ENCODE data around the gene WWTR1. TPM values are rescaled to one million over a fixed set of nuclear protein-coding genes. Genes with fewer than 3 reads are reported as not detected.

WWTR1 gene
- total and polyA plus RNA-seq, 4 experiments from 2014 or later, result 0.41 to 1.2 (median 1.1) TPM; not detected in 1

GRCh38 chr3:149534082-149534481 lies 123.7 kb downstream of the WWTR1 start:
- Histone ChIP-seq H3K4me1 (ENCODE audit: insufficient read depth, low read length) (no peaks in the 10 kb centered on the region), H3K4me3 (ENCODE audit: low read length in 2 of 2) (no peak overlapping the region), H3K9me3 (ENCODE audit: control insufficient read depth in 1 of 2, low read length in 2 of 2) (no peaks in the 10 kb centered on the region), H3K27ac (ENCODE audit: low read depth, low read length) (no peak overlapping the region), H3K27me3 (ENCODE audit: insufficient read depth, low read length) (no peaks in the 10 kb centered on the region), H3K36me3 (ENCODE audit: insufficient read depth, low read length) (no peaks in the 10 kb centered on the region)
- ChIA-PET CTCF (ENCODE audit: partially characterized antibody) (interaction anchor here (1.6 kb wide), 1 partner anchor 39 kb away, joined by 4 read pairs; no protein-coding TSS in a partner anchor), POLR2A (ENCODE audit: partially characterized antibody) (interaction anchor here (0.9 kb wide), 1 partner anchor 16 kb away, joined by 3 read pairs; no protein-coding TSS in a partner anchor)
- Mint-ChIP-seq H3K4me3 (no peak overlapping the region), H3K36me3 (no peaks in the 10 kb centered on the region), H3K27ac (no peak overlapping the region), H3K9me3 (no peaks in the 10 kb centered on the region), H3K4me1 (peaks cover 0 to 3% (median 0%) of the 10 kb centered on the region in 4 donors), H3K27me3 (peaks cover 7 to 8% of the 10 kb centered on the region in 2 donors)
- intact Hi-C loops (cut with micrococcal nuclease), result no loop called here
- no peak for DNase-seq

- Histone ChIP-seq H3K36me3 (ENCODE audit: insufficient read depth, low read length) (no peaks in the 10 kb centered on the region), H3K27me3 (ENCODE audit: insufficient read depth, low read length) (no peaks in the 10 kb centered on the region), H3K27ac (ENCODE audit: low read depth, low read length) (no peak overlapping the region), H3K4me1 (ENCODE audit: insufficient read depth, low read length) (no peaks in the 10 kb centered on the region), H3K4me3 (ENCODE audit: low read length in 2 of 2) (no peak overlapping the region), H3K9me3 (ENCODE audit: control insufficient read depth in 1 of 2, low read length in 2 of 2) (no peaks in the 10 kb centered on the region)
- intact Hi-C loops (cut with micrococcal nuclease), result no loop called here
- no peaks in the 10 kb centered on the region for H3K9me3 Mint-ChIP-seq
- CTCF ChIA-PET (ENCODE audit: partially characterized antibody), result interaction anchor here (1.0 to 2.3 kb wide), 3 partner anchors 9 to 239 kb away, joined by 3 to 8 read pairs (median 4); no protein-coding TSS in a partner anchor
- peaks cover 7 to 8% of the 10 kb centered on the region in 2 donors for H3K27me3 Mint-ChIP-seq
- peak overlapping the region in 1 of 7 donors; percentile 51 for H3K27ac Mint-ChIP-seq
- POLR2A ChIA-PET (ENCODE audit: partially characterized antibody), result no interaction called here
- no peak for DNase-seq
- peaks cover 0 to 3% (median 0%) of the 10 kb centered on the region in 4 donors for H3K4me1 Mint-ChIP-seq
- no peaks in the 10 kb centered on the region for H3K36me3 Mint-ChIP-seq
- no peak overlapping the region for H3K4me3 Mint-ChIP-seq
Observed at GRCh38 chr3:149532489-149533180, 125.2 kb downstream of the WWTR1 start.

GRCh38 chr3:149529099-149529498 lies 128.7 kb downstream of the WWTR1 start:
- no peak overlapping the region for H3K4me3 Mint-ChIP-seq
- Histone ChIP-seq H3K27me3 (ENCODE audit: insufficient read depth, low read length) (no peaks in the 10 kb centered on the region), H3K27ac (ENCODE audit: low read depth, low read length) (no peak overlapping the region), H3K36me3 (ENCODE audit: insufficient read depth, low read length) (no peaks in the 10 kb centered on the region), H3K4me1 (ENCODE audit: insufficient read depth, low read length) (no peaks in the 10 kb centered on the region), H3K4me3 (ENCODE audit: low read length in 2 of 2) (no peak overlapping the region), H3K9me3 (ENCODE audit: control insufficient read depth in 1 of 2, low read length in 2 of 2) (no peaks in the 10 kb centered on the region)
- intact Hi-C loops (cut with micrococcal nuclease), result no loop called here
- ChIA-PET CTCF (ENCODE audit: partially characterized antibody) (no interaction called here), POLR2A (ENCODE audit: partially characterized antibody) (no interaction called here)
- no peak for DNase-seq
- no peaks in the 10 kb centered on the region for H3K36me3 Mint-ChIP-seq
- H3K9me3 Mint-ChIP-seq, result no peaks in the 10 kb centered on the region
- peaks cover 2 to 3% of the 10 kb centered on the region in 2 donors for H3K27me3 Mint-ChIP-seq
- no peak overlapping the region for H3K27ac Mint-ChIP-seq
- peaks cover 0 to 3% (median 0%) of the 10 kb centered on the region in 4 donors for H3K4me1 Mint-ChIP-seq

- CTCF ChIA-PET (ENCODE audit: partially characterized antibody), result interaction anchor here (0.8 to 0.9 kb wide), 3 partner anchors 9 to 243 kb away, joined by 3 read pairs; no protein-coding TSS in a partner anchor
- Mint-ChIP-seq H3K9me3 (no peaks in the 10 kb centered on the region), H3K27ac (no peak overlapping the region), H3K4me3 (no peak overlapping the region), H3K36me3 (no peaks in the 10 kb centered on the region), H3K27me3 (peaks cover 0 to 3% of the 10 kb centered on the region in 2 donors), H3K4me1 (peaks cover 0 to 3% (median 0%) of the 10 kb centered on the region in 4 donors)
- POLR2A ChIA-PET (ENCODE audit: partially characterized antibody), result no interaction called here
- Histone ChIP-seq H3K36me3 (ENCODE audit: insufficient read depth, low read length) (no peaks in the 10 kb centered on the region), H3K4me1 (ENCODE audit: insufficient read depth, low read length) (no peaks in the 10 kb centered on the region), H3K4me3 (ENCODE audit: low read length in 2 of 2) (no peak overlapping the region), H3K27ac (ENCODE audit: low read depth, low read length) (no peak overlapping the region), H3K27me3 (ENCODE audit: insufficient read depth, low read length) (no peaks in the 10 kb centered on the region), H3K9me3 (ENCODE audit: control insufficient read depth in 1 of 2, low read length in 2 of 2) (no peaks in the 10 kb centered on the region)
- no peak for DNase-seq
- intact Hi-C loops (cut with micrococcal nuclease), result no loop called here
Observed at GRCh38 chr3:149528340-149528650, 129.5 kb downstream of the WWTR1 start.

DNA sequence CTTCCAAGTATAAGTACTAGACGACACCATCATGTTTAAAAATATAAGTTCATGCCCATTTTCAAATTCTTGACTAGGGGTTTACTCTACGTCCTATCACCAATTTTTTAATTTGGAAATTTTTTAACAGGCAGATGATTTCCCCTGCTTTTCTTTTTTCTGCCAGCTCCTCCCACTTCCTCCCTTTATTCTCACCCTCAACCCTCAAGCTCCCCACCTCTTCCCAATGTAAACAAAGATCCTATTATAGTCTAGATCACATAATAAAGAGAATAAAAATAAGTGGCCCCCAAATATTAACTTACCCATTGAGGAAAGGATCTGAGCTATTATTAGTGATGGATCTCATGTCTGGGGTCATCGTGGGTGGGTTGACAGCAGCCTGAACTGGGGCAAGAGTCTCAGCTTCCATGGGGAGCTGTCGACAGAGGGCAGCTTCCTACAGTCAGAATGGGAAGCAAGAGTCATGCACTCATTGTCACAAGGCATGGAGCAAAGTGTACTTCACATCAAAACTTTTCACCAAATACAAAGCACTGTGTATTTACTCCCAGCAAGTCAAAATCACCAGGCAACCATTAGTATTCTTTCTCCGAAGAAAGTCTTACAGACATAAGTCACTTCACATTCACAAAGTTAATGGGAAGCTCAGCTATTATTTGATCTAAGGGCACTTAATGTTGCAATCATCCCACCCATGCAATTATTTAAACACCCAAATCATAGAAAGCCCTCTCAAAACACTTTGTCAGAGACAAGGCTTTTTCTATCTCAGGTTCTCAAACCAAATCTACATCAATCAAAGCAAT lies 130.1 kb downstream of the WWTR1 start:
- no peaks in the 10 kb centered on the region for H3K9me3 ChIP-seq (ENCODE audit: control insufficient read depth in 1 of 2, low read length in 2 of 2)
- intact Hi-C loops (cut with micrococcal nuclease), result no loop called here
- no peak for DNase-seq
- H3K4me1 ChIP-seq (ENCODE audit: insufficient read depth, low read length), result no peaks in the 10 kb centered on the region
- Mint-ChIP-seq H3K4me3 (no peak overlapping the region), H3K27ac (no peak overlapping the region), H3K9me3 (no peaks in the 10 kb centered on the region), H3K36me3 (no peaks in the 10 kb centered on the region), H3K4me1 (no peaks in the 10 kb centered on the region), H3K27me3 (peaks cover 0 to 3% of the 10 kb centered on the region in 2 donors)
- H3K27ac ChIP-seq (ENCODE audit: low read depth, low read length), result no peak overlapping the region
- POLR2A ChIA-PET (ENCODE audit: partially characterized antibody), result no interaction called here
- H3K4me3 ChIP-seq (ENCODE audit: low read length in 2 of 2), result no peak overlapping the region
- H3K27me3 ChIP-seq (ENCODE audit: insufficient read depth, low read length), result no peaks in the 10 kb centered on the region
- CTCF ChIA-PET (ENCODE audit: partially characterized antibody), result interaction anchor here (0.8 to 0.9 kb wide), 3 partner anchors 8 to 244 kb away, joined by 3 read pairs; no protein-coding TSS in a partner anchor
- H3K36me3 ChIP-seq (ENCODE audit: insufficient read depth, low read length), result no peaks in the 10 kb centered on the region

- Histone ChIP-seq H3K4me3 (ENCODE audit: low read length in 2 of 2) (no peak overlapping the region), H3K9me3 (ENCODE audit: control insufficient read depth in 1 of 2, low read length in 2 of 2) (no peaks in the 10 kb centered on the region), H3K4me1 (ENCODE audit: insufficient read depth, low read length) (no peaks in the 10 kb centered on the region), H3K27me3 (ENCODE audit: insufficient read depth, low read length) (no peaks in the 10 kb centered on the region), H3K27ac (ENCODE audit: low read depth, low read length) (no peak overlapping the region), H3K36me3 (ENCODE audit: insufficient read depth, low read length) (no peaks in the 10 kb centered on the region)
- POLR2A ChIA-PET (ENCODE audit: partially characterized antibody), result no interaction called here
- no peaks in the 10 kb centered on the region for H3K4me1 Mint-ChIP-seq
- intact Hi-C loops (cut with micrococcal nuclease), result no loop called here
- DNase-seq, result no peak
- H3K36me3 Mint-ChIP-seq, result no peaks in the 10 kb centered on the region
- CTCF ChIA-PET (ENCODE audit: partially characterized antibody), result interaction anchor here (0.7 to 1.2 kb wide), 5 partner anchors 8 to 252 kb away, joined by 3 read pairs; no protein-coding TSS in a partner anchor
- H3K9me3 Mint-ChIP-seq, result no peaks in the 10 kb centered on the region
- no peak overlapping the region for H3K4me3 Mint-ChIP-seq
- H3K27me3 Mint-ChIP-seq, result peaks cover 0 to 1% of the 10 kb centered on the region in 2 donors
- no peak overlapping the region for H3K27ac Mint-ChIP-seq
Observed at GRCh38 chr3:149523512-149524299, 134.1 kb downstream of the WWTR1 start.

GRCh38 chr3:149519912-149520311 lies 137.9 kb downstream of the WWTR1 start:
- Mint-ChIP-seq H3K9me3 (no peaks in the 10 kb centered on the region), H3K4me3 (no peak overlapping the region), H3K4me1 (no peaks in the 10 kb centered on the region), H3K27me3 (peaks cover 0 to 1% of the 10 kb centered on the region in 2 donors), H3K27ac (no peak overlapping the region), H3K36me3 (no peaks in the 10 kb centered on the region)
- no peak for DNase-seq
- Histone ChIP-seq H3K4me1 (ENCODE audit: insufficient read depth, low read length) (no peaks in the 10 kb centered on the region), H3K9me3 (ENCODE audit: control insufficient read depth in 1 of 2, low read length in 2 of 2) (no peaks in the 10 kb centered on the region), H3K36me3 (ENCODE audit: insufficient read depth, low read length) (no peaks in the 10 kb centered on the region), H3K4me3 (ENCODE audit: low read length in 2 of 2) (no peak overlapping the region), H3K27me3 (ENCODE audit: insufficient read depth, low read length) (peaks cover under 1% of the 10 kb centered on the region), H3K27ac (ENCODE audit: low read depth, low read length) (no peak overlapping the region)
- CTCF ChIA-PET (ENCODE audit: partially characterized antibody), result interaction anchor here (0.9 to 1.5 kb wide), 3 partner anchors 8 to 288 kb away, joined by 3 to 6 read pairs (median 3); no protein-coding TSS in a partner anchor
- POLR2A ChIA-PET (ENCODE audit: partially characterized antibody), result no interaction called here
- intact Hi-C loops (cut with micrococcal nuclease), result no loop called here
